ENCODE data around the gene SIK3.

- TF ChIP-seq CTCF (IDR thresholded peaks at IDR 0.05; ENCODE audit: extremely low read depth in 1 of 2, insufficient read depth in 1 of 2, low read depth in 1 of 2, low read length in 2 of 2) (no peak), GATA2 (IDR thresholded peaks at IDR 0.05; ENCODE audit: insufficient read depth, insufficient read length, low read depth, low read length) (no peak), POLR2A (IDR thresholded peaks at IDR 0.05; ENCODE audit: low read depth, low read length) (no peak)
Observed at GRCh38 chr11:116991491-116991890, 106.7 kb downstream of the SIK3 start.

Data from endothelial cell of umbilical vein (primary cell).